ENCODE data around the gene CRHR1.

Gene CRHR1

DNA sequence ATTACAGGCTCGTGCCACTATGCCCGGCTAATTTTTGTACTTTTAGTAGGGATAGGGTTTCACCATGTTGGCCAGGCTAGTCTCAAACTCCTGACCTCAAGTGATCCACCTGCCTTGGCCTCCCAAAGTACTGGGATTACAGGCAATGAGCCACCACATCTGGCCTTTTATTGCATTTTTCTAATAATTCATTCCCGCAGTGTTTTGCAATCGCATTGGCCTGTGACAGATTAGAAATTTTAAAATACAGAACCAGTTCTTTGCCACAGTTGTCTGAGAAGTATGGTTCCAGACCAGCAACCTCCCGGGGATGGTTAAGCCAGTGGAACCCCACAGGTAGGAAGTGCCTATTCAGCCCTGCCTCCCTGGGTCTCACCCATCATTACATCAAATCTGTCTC is 3.2 kb upstream of the CRHR1 start:
- H3K9ac ChIP-seq (ENCODE audit: low read length) = no peak overlapping the region
- no peaks in the 10 kb centered on the region for H3K9me3 ChIP-seq (ENCODE audit: insufficient read depth, low read length)
- H3K79me2 ChIP-seq (ENCODE audit: insufficient read depth, low read length) = no peaks in the 10 kb centered on the region
- no peak overlapping the region for H3K27ac ChIP-seq (ENCODE audit: low read depth, low read length)
- H3K4me3 ChIP-seq (ENCODE audit: insufficient read depth, low read length, poor library complexity, severe bottlenecking) = no peak overlapping the region
- H2AFZ ChIP-seq (ENCODE audit: low read depth, low read length, severe bottlenecking) = no peak overlapping the region
- H3K27me3 ChIP-seq (ENCODE audit: low read length) = no peaks in the 10 kb centered on the region
- H3K36me3 ChIP-seq (ENCODE audit: low read length) = no peaks in the 10 kb centered on the region
- no peak overlapping the region for H3K4me2 ChIP-seq (ENCODE audit: low read depth, low read length, poor library complexity, severe bottlenecking)
- no peaks in the 10 kb centered on the region for H4K20me1 ChIP-seq (ENCODE audit: low read depth, low read length)
- no peaks in the 10 kb centered on the region for H3F3A ChIP-seq (ENCODE audit: insufficient read depth)
- TF ChIP-seq, protein P1, sequence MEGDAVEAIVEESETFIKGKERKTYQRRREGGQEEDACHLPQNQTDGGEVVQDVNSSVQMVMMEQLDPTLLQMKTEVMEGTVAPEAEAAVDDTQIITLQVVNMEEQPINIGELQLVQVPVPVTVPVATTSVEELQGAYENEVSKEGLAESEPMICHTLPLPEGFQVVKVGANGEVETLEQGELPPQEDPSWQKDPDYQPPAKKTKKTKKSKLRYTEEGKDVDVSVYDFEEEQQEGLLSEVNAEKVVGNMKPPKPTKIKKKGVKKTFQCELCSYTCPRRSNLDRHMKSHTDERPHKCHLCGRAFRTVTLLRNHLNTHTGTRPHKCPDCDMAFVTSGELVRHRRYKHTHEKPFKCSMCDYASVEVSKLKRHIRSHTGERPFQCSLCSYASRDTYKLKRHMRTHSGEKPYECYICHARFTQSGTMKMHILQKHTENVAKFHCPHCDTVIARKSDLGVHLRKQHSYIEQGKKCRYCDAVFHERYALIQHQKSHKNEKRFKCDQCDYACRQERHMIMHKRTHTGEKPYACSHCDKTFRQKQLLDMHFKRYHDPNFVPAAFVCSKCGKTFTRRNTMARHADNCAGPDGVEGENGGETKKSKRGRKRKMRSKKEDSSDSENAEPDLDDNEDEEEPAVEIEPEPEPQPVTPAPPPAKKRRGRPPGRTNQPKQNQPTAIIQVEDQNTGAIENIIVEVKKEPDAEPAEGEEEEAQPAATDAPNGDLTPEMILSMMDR (IDR thresholded peaks at IDR 0.05; ENCODE audit: insufficient read depth, low read length, poor library complexity, severe bottlenecking) = no peak
- no peak for TF ChIP-seq EZH2phosphoT487 (conservative IDR thresholded peaks at IDR 0.05; ENCODE audit: low read length)
- no peaks in the 10 kb centered on the region for H3K9me2 ChIP-seq (replicated peaks; ENCODE audit: insufficient read depth, low read length)

DNA sequence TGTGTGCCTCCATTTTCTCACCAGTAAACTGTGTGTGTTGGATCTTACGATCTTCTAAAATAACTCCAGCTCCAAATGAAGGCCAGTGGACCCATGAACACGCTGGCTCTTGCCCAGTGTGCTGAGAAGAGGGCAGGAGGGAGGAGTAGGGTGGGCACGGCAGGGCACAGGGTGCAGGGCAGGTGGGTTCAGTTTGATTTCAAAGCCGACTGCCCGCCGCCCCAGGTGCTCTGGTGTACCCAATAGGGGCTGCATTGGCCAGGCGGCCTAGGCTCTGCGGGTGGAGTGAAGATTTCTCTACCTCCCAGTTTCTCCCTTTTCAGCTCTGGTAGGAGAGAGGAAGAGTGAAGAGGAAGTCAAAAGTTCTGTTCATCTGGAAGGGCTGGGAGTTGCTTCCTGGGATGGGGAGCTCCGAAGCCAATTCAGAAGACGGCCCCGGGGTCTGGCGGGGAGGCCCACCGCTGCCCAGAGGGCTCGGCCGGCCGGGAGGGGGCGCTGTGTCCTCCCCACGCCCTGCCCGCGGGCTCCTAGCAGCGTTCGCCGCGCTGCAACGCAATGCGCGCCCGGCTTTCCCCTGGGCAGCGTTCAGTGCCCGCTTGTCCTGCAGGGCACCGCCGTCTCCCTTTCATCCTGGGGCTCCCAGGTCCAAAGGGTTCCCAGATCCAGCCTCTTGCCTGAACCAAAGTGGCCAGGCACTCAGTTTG is 1.1 kb upstream of the CRHR1 start:
- Histone ChIP-seq H3K9me3 (ENCODE audit: insufficient read depth, low read length) (no peaks in the 10 kb centered on the region), H3K9ac (ENCODE audit: low read length) (no peak overlapping the region), H3K27me3 (ENCODE audit: low read length) (no peaks in the 10 kb centered on the region), H3K27ac (ENCODE audit: low read depth, low read length) (no peak overlapping the region), H2AFZ (ENCODE audit: low read depth, low read length, severe bottlenecking) (no peak overlapping the region), H3K4me3 (ENCODE audit: insufficient read depth, low read length, poor library complexity, severe bottlenecking) (no peak overlapping the region), H3K36me3 (ENCODE audit: low read length) (no peaks in the 10 kb centered on the region), H3K4me2 (ENCODE audit: low read depth, low read length, poor library complexity, severe bottlenecking) (no peak overlapping the region), H4K20me1 (ENCODE audit: low read depth, low read length) (no peaks in the 10 kb centered on the region), H3K9me2 (replicated peaks; ENCODE audit: insufficient read depth, low read length) (no peaks in the 10 kb centered on the region), H3K79me2 (ENCODE audit: insufficient read depth, low read length) (no peaks in the 10 kb centered on the region), H3F3A (ENCODE audit: insufficient read depth) (no peaks in the 10 kb centered on the region)
- TF ChIP-seq, protein P1 (IDR thresholded peaks at IDR 0.05; ENCODE audit: insufficient read depth, low read length, poor library complexity, severe bottlenecking) = no peak
- no peak for TF ChIP-seq EZH2phosphoT487 (conservative IDR thresholded peaks at IDR 0.05; ENCODE audit: low read length)

DNA sequence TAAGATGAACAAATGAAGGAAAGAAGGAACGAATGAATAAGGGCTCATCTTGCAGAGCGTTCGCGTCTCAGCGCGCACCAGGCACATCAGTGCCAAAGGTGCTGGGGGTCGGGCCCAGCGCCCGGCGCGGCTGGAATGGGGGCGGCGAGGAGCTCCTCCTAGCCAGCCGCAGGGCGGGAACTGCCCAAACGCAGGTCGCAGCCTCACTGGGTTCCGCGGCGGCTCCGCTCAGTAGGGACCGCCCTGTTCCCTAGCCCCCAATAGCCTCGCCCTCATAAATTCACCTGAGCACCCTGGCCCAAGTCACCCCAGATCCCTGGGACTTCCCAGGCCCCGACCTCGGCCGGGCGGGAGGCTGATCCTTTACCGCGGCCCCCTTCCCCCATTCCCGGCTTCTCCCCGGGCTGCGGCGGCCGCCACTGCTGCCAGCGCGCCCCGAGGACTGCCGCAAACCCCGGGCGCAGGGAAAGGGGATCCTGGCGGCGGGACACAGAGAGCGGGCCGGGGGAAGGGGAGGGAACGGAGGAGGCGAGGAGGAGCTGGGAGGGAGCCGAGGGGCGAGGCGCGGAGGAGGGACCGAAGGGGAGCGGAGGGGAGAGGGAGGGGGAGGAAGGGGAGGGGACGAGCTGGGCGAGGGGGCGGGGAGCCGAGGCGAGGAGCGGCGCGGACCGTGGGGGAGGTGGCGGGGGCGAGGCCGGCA is 377 bp upstream of the CRHR1 start:
- Histone ChIP-seq H3K4me2 (ENCODE audit: low read depth, low read length, poor library complexity, severe bottlenecking) (no peak overlapping the region), H3K79me2 (ENCODE audit: insufficient read depth, low read length) (no peaks in the 10 kb centered on the region), H3K4me3 (ENCODE audit: insufficient read depth, low read length, poor library complexity, severe bottlenecking) (no peak overlapping the region), H3K9me2 (replicated peaks; ENCODE audit: insufficient read depth, low read length) (no peaks in the 10 kb centered on the region), H3K9ac (ENCODE audit: low read length) (no peak overlapping the region), H2AFZ (ENCODE audit: low read depth, low read length, severe bottlenecking) (no peak overlapping the region), H3F3A (ENCODE audit: insufficient read depth) (no peaks in the 10 kb centered on the region), H3K9me3 (ENCODE audit: insufficient read depth, low read length) (no peaks in the 10 kb centered on the region), H3K36me3 (ENCODE audit: low read length) (no peaks in the 10 kb centered on the region), H3K27ac (ENCODE audit: low read depth, low read length) (no peak overlapping the region), H3K27me3 (ENCODE audit: low read length) (no peaks in the 10 kb centered on the region), H4K20me1 (ENCODE audit: low read depth, low read length) (no peaks in the 10 kb centered on the region)
- TF ChIP-seq EZH2phosphoT487 (conservative IDR thresholded peaks at IDR 0.05; ENCODE audit: low read length) = no peak
- TF ChIP-seq, protein P1 (IDR thresholded peaks at IDR 0.05; ENCODE audit: insufficient read depth, low read length, poor library complexity, severe bottlenecking) = no peak
